K562 (cell line): ENCODE data around the gene ACSF3. TPM values are rescaled to one million over a fixed set of nuclear protein-coding genes. Genes with fewer than 3 reads are reported as not detected.

Experiments used
- ATAC-seq: fragments of 200-7000 bp; cut with Tn5 transposase; 3 replicates; pipeline ENCODE4 v1.9.1; 2020; ENCODE audit warnings: moderate library complexity
- BruUV-seq: library from RNA; stranded (reverse); fragments of 400-500 nt; replicated peaks from 2 replicates; lab custom pipeline; 2021; lab: Mats Ljungman, UMichigan
- CTCF ChIA-PET: fragments of 300-600 bp; formaldehyde crosslinking; extraction: SDS; loops from one replicate; lab custom pipeline; 2021; ENCODE audit warnings: low intra/inter-chr PET ratio; lab: Yijun Ruan, JAX
- POLR2A ChIA-PET: fragments of 300-600, 350-650 bp; sonication (Branson Sonifier 250); formaldehyde crosslinking; extraction: SDS; loops from one replicate; lab custom pipeline; 2021; ENCODE audit warnings: antibody characterized with exemption, inconsistent platforms; lab: Yijun Ruan, JAX
- DNase-seq, 4 experiments: peaks; one replicate each; pipeline versions ENCODE4 v3.0.0 to v3.0.0-alpha.2; 2011 to 2018; ENCODE audit warnings: low spot score in 3 of 4, mixed read lengths in 3 of 4; ENCODE audit errors: extremely low read depth in 1 of 4
- FAIRE-seq: peaks from 2 replicates; lab custom pipeline; 2011; peaks lifted over from hg19 to GRCh38; lab: Jason Lieb, UNC
- H2AFZ ChIP-seq: 2 replicates; pipeline ENCODE4 v1.6.0; 2011; ENCODE audit warnings: low read depth, low read length, control low read depth, inconsistent platforms
- H3K27ac ChIP-seq: fragments of 200-600 bp; 3 replicates; pipeline ENCODE4 v1.8.0; 2011; ENCODE audit warnings: low read depth, mild to moderate bottlenecking, control low read depth, inconsistent platforms, low read length, moderate library complexity, mixed read lengths; ENCODE audit errors: extremely low read depth
- H3K27me3 ChIP-seq, 2 experiments: fragments of 300-600 bp in 1 of 2; 2 replicates in 1 of 2; 3 replicates in 1 of 2; pipeline versions ENCODE4 v1.6.0 to v1.8.0; 2011; ENCODE audit warnings: inconsistent platforms in 2 of 2, low read length in 2 of 2, mild to moderate bottlenecking in 1 of 2, mixed read lengths in 1 of 2, moderate library complexity in 1 of 2; ENCODE audit not compliant: control insufficient read depth in 2 of 2, insufficient read depth in 2 of 2
- H3K36me3 ChIP-seq: fragments of 300-600 bp; 3 replicates; pipeline ENCODE4 v1.8.0; 2011; ENCODE audit warnings: mild to moderate bottlenecking, low read length, inconsistent platforms; ENCODE audit not compliant: control insufficient read depth, insufficient read depth
- H3K4me1 ChIP-seq, 2 experiments: fragments of 200-600 bp in 1 of 2; replicated peaks in 1 of 2; 2 replicates in 1 of 2; 3 replicates in 1 of 2; pipeline versions ENCODE4 v1.5.1 to v1.8.0; 2011; ENCODE audit warnings: inconsistent platforms in 2 of 2, low read length in 2 of 2, mild to moderate bottlenecking in 1 of 2, mixed read lengths in 1 of 2, moderate library complexity in 1 of 2; ENCODE audit not compliant: control insufficient read depth in 2 of 2, insufficient read depth in 2 of 2
- H3K4me2 ChIP-seq: 2 replicates; pipeline ENCODE4 v1.6.1; 2011; ENCODE audit warnings: low read length, control low read depth, inconsistent platforms, mixed read lengths; ENCODE audit not compliant: insufficient read depth
- H3K4me3 ChIP-seq: fragments of 200-600 bp; sonication (generic), shearing (Covaris generic); 2 replicates; pipeline ENCODE4 v1.5.1; 2016; ENCODE audit warnings: control low read depth, inconsistent platforms
- H3K79me2 ChIP-seq: fragments of 200-600 bp; 3 replicates; pipeline ENCODE4 v1.8.0; 2011; ENCODE audit warnings: low read length, inconsistent platforms; ENCODE audit not compliant: control insufficient read depth, insufficient read depth
- H3K9ac ChIP-seq, 2 experiments: 2 replicates each; pipeline versions ENCODE4 v1.6.0 to v1.6.1; 2011; ENCODE audit warnings: low read depth in 2 of 2, low read length in 2 of 2, control low read depth in 1 of 2, inconsistent platforms in 1 of 2, mild to moderate bottlenecking in 1 of 2, mixed read lengths in 1 of 2; ENCODE audit not compliant: insufficient read depth in 1 of 2
- H3K9me1 ChIP-seq: one replicate; pipeline ENCODE4 v1.6.0; 2011; ENCODE audit warnings: inconsistent platforms, mild to moderate bottlenecking, low read length, moderate library complexity; ENCODE audit not compliant: control insufficient read depth, insufficient read depth
- H3K9me3 ChIP-seq: replicated peaks from 2 replicates; pipeline ENCODE4 v1.5.1; 2011; ENCODE audit warnings: low read depth, low read length, inconsistent platforms; ENCODE audit not compliant: control insufficient read depth, insufficient read depth
- H4K20me1 ChIP-seq: replicated peaks from 2 replicates; pipeline ENCODE4 v1.6.1; 2011; ENCODE audit warnings: low read length, inconsistent platforms, mixed read lengths; ENCODE audit not compliant: control insufficient read depth, insufficient read depth
- CREM ChIP-seq: IDR thresholded peaks from 2 replicates; pipeline ENCODE4 v1.6.1; 2014; ENCODE audit warnings: antibody characterized with exemption, low read depth
- CSDE1 ChIP-seq, 2 experiments: fragments of 450-650 bp; IDR thresholded peaks; 2 replicates each; pipeline ENCODE4 v1.6.1; 2016; ENCODE audit warnings: mild to moderate bottlenecking in 1 of 2
- POLR2G ChIP-seq: fragments of 200-400 bp; formaldehyde crosslinking; IDR thresholded peaks from 2 replicates; pipeline ENCODE4 v1.6.1; 2017; ENCODE audit warnings: low read depth, mild to moderate bottlenecking, antibody characterized with exemption, low read length, moderate library complexity
- ZNF316 ChIP-seq: fragments of 450-650 bp; IDR thresholded peaks from 2 replicates; pipeline ENCODE4 v1.6.1; 2016
- WGBS: fragments of 100-300 bp; shearing (Covaris generic); methylation state at CpG from one replicate; pipeline ENCODE4 v1.1.6; 2016; ENCODE audit warnings: low coverage, mixed read lengths; ENCODE audit not compliant: insufficient coverage; ENCODE audit errors: missing lambda C conversion rate; 5-methylcytosine and 5-hydroxymethylcytosine counted together
- in situ Hi-C: fragments of 300-500 bp; cut with MboI; formaldehyde crosslinking; loops from 4 replicates; pipeline ENCODE4 v1.15.0; 2018; ENCODE audit warnings: inconsistent platforms, mixed read lengths
- intact Hi-C: fragments of 100-400 bp; cut with micrococcal nuclease; formaldehyde crosslinking; loops from 2 replicates; pipeline ENCODE4 v1.14.2; 2022
- polyA plus RNA-seq, 8 experiments: library from polyadenylated mRNA; depleted of rRNA in 4 of 8; stranded (reverse) in 5 of 8; unstranded in 3 of 8; fragments of >200 nt; fragmentation: Nextera tagmentation in 2 of 8; fragmentation: Illumina TruSeq in 1 of 8; extraction: Ambion mirVana in 2 of 8; extraction: Trizol in 1 of 8; gene quantifications; 2 replicates each; pipeline versions ENCODE4 v1.2.1 to v1.2.3, GENCODE V29; 2011 to 2014; ENCODE audit warnings: inconsistent platforms in 1 of 8, missing spikeins in 1 of 8
- total RNA-seq, 7 experiments: library from RNA; depleted of rRNA in 6 of 7; stranded (reverse); fragments of >200 nt in 6 of 7; fragmentation: Illumina TruSeq in 2 of 7; extraction: Trizol in 2 of 7; gene quantifications; 2 replicates each; pipeline versions ENCODE4 v1.2.1 to v1.2.3, GENCODE V29; 2011 to 2021; ENCODE audit warnings: low replicate concordance in 1 of 7
- TF ChIP-seq, protein P1 (sequence below): sonication (generic); formaldehyde crosslinking; IDR thresholded peaks from 2 replicates; pipeline ENCODE4 v1.8.1; 2023; ENCODE audit warnings: missing genetic modification reagents, mild to moderate bottlenecking, borderline replicate concordance
- TF ChIP-seq, protein P2 (sequence below): fragments of 250-450 bp; sonication (Bioruptor Pico); IDR thresholded peaks from 2 replicates; pipeline ENCODE4 v1.4.0; 2020; ENCODE audit warnings: mild to moderate bottlenecking

ACSF3 gene
- total and polyA plus RNA-seq, 9 of the 15 experiments (the other 6 are each of a cell fraction or from before 2014, with no cell fraction given), result 0.77 to 32.8 (median 14.7) TPM

DNA sequence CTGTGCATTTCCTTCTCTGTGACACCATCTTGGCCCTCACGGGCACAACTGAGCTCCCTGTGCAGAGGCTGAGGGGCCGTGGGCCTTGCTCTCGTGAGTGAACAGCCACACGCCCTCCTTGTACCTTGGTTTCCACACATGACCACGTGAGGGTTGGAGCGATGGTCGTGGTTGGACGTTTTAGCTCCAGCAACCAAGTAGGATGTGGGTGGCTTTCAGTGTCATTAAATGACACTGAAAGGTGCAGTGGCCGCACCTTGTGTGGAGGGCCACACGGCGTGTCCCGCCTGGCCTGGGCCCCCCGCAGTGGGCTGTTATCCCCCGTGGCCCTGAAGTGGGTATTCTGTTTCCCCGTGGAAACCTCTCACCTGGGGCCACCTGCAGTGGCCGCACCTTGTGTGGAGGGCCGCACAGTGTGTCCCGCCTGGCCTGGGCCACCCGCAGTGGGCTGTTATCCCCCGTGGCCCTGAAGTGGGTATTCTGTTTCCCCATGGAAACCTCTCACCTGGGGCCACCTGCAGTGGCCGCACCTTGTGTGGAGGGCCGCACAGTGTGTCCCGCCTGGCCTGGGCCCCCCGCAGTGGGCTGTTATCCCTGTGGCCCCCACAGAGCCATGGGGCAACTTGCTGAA is 28.2 kb downstream of the ACSF3 start:
- Histone ChIP-seq H2AFZ (no peak overlapping the region), H3K9ac (no peak overlapping the region), H3K36me3 (peaks cover 56% of the 10 kb centered on the region; the same call in 2 of the 3 replicates), H3K27ac (no peak overlapping the region), H3K4me2 (no peak overlapping the region), H3K4me1 (peaks cover 0 to 23% of the 10 kb centered on the region in 2 experiments; a peak in 2 of 5 replicates), H3K79me2 (no peaks in the 10 kb centered on the region), H3K9me1 (no peaks in the 10 kb centered on the region), H4K20me1 (no peaks in the 10 kb centered on the region), H3K9me3 (peaks cover 2% of the 10 kb centered on the region), H3K4me3 (no peak overlapping the region), H3K27me3 (no peaks in the 10 kb centered on the region)
- ChIA-PET CTCF (interaction anchor here (0.6 kb wide), 1 partner anchor 114 kb away, joined by 3 read pairs; no protein-coding TSS in a partner anchor), POLR2A (interaction anchor here (0.6 kb wide), 1 partner anchor 596 kb away, joined by 3 read pairs; no protein-coding TSS in a partner anchor)
- intact Hi-C loops, result no loop called here
- 95% methylated on average over 10 of the region's 24 CpGs for WGBS
- BruUV-seq, result no TSS peak
- no peak for ATAC-seq
- in situ Hi-C loops, result no loop called here
- no peak for FAIRE-seq
- no peak for DNase-seq
- TF ChIP-seq POLR2G (peak; percentile 30; the same call in 1 of the 2 replicates), ZNF316 (no peak), CSDE1 (IDR thresholded peaks at IDR 0.05) (no peak)

DNA sequence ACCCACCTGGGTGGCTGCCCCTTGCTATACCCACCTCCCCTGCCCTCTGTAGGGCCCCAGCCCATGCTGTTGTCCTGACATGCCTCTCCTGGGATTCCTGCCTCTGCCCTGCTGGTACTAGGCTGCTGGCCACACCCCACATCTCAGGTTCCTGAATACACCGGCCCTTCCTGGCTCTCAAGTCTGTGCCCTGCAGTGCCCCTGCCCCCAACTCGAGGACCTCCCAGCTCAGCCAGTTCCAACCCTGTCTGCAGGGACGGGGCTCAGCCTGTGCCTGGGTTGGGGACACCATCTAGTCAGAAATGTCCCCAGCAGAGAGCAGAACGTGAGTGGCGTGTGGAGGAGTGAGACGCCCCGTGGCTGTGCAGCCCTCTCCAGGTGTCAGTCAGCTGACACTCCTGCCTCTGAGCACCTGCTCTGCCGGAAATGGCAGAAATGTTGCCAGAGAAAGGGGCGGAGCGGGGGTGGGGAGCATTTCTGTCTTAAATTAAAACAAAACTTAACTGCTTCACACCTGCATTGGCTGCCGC is 28.7 kb downstream of the ACSF3 start:
- Histone ChIP-seq H3K79me2 (no peaks in the 10 kb centered on the region), H3K9me1 (no peaks in the 10 kb centered on the region), H3K4me2 (no peak overlapping the region), H3K4me3 (no peak overlapping the region), H3K9ac (no peak overlapping the region), H3K36me3 (peaks cover 50% of the 10 kb centered on the region; the same call in 2 of the 3 replicates), H2AFZ (no peak overlapping the region), H3K9me3 (peaks cover 2% of the 10 kb centered on the region), H3K27ac (no peak overlapping the region), H3K4me1 (peaks cover 0 to 23% of the 10 kb centered on the region in 2 experiments; a peak in 2 of 5 replicates), H4K20me1 (no peaks in the 10 kb centered on the region), H3K27me3 (no peaks in the 10 kb centered on the region)
- ChIA-PET CTCF (interaction anchor here (0.6 kb wide), 1 partner anchor 115 kb away, joined by 3 read pairs; no protein-coding TSS in a partner anchor), POLR2A (no interaction called here)
- WGBS, result 99% methylated on average over 9 of the region's 11 CpGs
- ATAC-seq (no peak), FAIRE-seq (no peak), DNase-seq (no peak)
- in situ Hi-C loops, result no loop called here
- no TSS peak for BruUV-seq
- intact Hi-C loops, result no loop called here
- TF ChIP-seq, protein P1, sequence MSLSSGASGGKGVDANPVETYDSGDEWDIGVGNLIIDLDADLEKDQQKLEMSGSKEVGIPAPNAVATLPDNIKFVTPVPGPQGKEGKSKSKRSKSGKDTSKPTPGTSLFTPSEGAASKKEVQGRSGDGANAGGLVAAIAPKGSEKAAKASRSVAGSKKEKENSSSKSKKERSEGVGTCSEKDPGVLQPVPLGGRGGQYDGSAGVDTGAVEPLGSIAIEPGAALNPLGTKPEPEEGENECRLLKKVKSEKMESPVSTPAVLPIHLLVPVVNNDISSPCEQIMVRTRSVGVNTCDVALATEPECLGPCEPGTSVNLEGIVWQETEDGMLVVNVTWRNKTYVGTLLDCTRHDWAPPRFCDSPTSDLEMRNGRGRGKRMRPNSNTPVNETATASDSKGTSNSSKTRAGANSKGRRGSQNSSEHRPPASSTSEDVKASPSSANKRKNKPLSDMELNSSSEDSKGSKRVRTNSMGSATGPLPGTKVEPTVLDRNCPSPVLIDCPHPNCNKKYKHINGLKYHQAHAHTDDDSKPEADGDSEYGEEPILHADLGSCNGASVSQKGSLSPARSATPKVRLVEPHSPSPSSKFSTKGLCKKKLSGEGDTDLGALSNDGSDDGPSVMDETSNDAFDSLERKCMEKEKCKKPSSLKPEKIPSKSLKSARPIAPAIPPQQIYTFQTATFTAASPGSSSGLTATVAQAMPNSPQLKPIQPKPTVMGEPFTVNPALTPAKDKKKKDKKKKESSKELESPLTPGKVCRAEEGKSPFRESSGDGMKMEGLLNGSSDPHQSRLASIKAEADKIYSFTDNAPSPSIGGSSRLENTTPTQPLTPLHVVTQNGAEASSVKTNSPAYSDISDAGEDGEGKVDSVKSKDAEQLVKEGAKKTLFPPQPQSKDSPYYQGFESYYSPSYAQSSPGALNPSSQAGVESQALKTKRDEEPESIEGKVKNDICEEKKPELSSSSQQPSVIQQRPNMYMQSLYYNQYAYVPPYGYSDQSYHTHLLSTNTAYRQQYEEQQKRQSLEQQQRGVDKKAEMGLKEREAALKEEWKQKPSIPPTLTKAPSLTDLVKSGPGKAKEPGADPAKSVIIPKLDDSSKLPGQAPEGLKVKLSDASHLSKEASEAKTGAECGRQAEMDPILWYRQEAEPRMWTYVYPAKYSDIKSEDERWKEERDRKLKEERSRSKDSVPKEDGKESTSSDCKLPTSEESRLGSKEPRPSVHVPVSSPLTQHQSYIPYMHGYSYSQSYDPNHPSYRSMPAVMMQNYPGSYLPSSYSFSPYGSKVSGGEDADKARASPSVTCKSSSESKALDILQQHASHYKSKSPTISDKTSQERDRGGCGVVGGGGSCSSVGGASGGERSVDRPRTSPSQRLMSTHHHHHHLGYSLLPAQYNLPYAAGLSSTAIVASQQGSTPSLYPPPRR (CRISPR knock-in tag), result no peak
- TF ChIP-seq, protein P2, sequence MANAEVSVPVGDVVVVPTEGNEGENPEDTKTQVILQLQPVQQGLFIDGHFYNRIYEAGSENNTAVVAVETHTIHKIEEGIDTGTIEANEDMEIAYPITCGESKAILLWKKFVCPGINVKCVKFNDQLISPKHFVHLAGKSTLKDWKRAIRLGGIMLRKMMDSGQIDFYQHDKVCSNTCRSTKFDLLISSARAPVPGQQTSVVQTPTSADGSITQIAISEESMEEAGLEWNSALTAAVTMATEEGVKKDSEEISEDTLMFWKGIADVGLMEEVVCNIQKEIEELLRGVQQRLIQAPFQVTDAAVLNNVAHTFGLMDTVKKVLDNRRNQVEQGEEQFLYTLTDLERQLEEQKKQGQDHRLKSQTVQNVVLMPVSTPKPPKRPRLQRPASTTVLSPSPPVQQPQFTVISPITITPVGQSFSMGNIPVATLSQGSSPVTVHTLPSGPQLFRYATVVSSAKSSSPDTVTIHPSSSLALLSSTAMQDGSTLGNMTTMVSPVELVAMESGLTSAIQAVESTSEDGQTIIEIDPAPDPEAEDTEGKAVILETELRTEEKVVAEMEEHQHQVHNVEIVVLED (CRISPR knock-in tag), result no peak
- TF ChIP-seq CREM, result no peak
